ENCODE data around the gene GUCY1A2.

The GUCY1A2 gene

DNA sequence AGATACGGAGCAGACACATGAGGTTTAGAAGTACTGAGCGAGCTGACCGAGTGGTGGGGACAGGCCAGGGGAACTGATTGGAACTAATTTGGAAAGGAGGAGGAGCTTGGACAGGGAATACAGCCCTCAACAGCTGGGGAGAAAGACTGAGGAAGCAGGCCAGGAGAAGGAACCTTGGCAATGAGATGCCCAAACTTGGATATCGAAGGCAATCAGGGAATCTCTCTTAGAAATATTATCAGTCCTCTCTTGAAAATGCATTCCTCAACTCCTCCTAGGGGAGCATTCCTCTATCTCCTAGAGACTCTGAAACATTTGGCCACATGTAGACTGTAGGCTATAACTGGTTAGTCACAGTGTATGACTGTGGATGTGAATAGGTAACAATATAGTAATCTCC, 284.6 kb downstream of the GUCY1A2 start:
- DNase-seq (ENCODE audit: low read depth in 2 of 2): no peak

DNA sequence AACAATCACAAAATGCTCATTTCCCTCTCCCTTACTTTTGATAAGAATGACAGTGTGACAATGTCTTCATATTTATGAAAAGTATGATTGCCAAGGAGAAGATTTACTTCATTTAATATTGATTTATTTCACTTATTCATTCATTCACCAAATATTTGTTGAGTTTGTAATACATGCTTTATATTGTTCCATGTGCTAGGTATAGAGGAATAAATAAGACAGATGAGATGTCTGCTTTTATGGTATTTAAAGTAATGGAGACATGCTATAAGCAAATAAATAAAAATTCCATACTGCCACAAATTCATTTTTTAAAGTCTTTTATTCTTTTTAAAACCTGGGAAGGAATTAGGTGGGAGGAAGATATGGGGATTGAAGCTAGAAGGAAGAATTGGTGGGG, 289.4 kb downstream of the GUCY1A2 start:
- no peak for DNase-seq (ENCODE audit: low read depth in 2 of 2)

DNA sequence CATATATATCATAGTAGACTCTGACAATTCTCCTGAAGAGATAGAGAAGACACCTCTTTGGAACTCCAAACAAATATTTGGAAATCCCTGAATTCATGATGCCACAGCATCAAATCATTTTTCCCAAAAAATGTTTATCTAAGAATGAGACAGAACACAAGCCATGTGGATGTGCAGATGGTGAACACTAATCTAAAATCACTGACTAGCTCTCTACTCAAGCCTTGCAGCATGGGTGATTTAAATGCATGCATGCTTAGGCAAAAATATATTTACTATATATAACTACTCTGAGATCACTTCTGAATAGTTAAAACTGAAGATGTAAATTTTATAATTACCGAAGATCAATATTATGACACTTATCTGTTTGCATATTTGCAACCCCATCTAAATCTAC, 289.9 kb downstream of the GUCY1A2 start:
- no peak for DNase-seq (ENCODE audit: low read depth in 2 of 2)

DNA sequence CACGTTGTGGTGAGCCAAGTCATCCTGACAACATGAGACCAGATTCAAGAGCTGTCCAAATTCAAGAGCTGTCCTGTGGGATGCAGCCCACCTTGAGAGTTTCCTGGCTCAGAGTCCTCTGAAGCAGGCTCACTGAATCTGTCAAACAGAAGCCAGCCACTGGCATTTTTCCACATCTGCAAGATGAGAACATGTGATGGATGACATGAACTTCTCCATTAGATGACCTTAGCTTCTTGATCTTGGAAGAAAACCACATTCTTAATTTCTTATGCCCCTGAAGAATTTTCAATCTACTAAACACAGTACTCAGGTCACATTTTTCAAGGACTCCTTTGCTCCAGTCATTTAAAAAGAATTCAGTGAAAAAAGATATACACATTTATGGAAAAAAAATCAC, 291.0 kb downstream of the GUCY1A2 start:
- no peak for DNase-seq (ENCODE audit: low read depth in 2 of 2)

DNA sequence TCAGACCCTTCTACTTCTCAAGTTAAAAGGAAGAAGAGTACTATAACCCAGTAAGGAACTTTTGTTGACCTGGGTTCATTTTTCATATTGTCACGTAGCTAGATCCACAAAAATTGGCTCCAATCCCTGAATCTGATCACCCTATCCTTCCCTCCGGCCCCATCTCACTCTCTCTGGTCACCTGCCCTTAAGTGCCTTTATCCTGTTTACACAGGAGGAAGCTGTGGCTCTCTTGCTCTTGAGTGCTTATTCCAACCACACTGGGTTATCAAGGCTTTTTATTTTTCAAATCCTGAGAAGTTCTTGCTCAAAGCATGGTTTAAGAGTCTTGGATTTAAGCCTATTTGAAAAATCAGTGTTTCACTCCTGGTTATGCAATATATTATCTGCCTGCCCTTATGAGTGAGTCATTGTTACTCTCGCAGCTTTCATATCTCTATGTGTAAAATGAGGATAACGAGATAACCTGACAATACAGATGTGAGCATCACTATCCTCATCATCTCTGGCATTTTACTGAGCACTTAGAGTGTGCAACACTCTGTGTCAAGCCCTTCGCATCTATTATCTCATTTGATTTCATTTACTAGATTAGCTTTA, 293.9 kb downstream of the GUCY1A2 start:
- DNase-seq (ENCODE audit: low read depth in 2 of 2): no peak

DNA sequence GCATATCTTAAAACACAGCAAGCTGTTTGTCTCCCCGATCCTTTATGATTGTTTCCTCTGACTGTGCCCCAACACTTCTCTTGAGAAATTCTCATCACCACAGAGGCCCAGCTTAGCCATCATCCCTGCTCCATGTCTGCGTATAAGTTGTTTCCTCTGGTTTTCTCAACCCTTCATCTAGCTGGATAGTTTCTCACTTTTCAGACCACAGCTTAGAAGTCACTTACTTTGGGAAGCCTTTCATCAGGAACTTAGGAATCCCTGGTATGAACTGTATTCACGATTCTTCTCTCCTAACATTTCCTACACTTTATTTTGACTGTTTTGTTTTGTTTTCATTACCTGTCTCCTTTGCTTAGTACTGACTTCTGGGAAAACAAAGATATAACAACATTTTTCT, 295.2 kb downstream of the GUCY1A2 start:
- no peak for DNase-seq (ENCODE audit: low read depth in 2 of 2)

DNA sequence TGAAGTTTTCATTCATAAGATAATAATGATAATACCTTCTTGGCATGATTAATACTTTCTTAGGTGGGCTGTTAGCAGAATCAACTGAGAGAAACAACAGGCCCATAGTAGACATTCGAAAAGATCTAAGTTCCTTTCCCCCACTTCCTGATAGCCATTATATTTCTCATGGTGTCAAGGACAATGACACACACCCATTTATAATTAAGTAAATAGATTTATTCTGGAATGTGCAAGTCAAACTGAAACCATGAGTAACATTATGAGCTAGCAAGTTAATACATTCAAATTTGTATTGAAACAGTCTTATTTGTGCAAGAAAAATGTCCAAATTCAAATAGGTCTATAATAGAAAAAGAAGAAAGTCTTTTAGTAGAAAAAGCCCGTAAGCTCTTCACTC, 301.1 kb downstream of the GUCY1A2 start:
- DNase-seq (ENCODE audit: low read depth in 2 of 2): no peak

DNA sequence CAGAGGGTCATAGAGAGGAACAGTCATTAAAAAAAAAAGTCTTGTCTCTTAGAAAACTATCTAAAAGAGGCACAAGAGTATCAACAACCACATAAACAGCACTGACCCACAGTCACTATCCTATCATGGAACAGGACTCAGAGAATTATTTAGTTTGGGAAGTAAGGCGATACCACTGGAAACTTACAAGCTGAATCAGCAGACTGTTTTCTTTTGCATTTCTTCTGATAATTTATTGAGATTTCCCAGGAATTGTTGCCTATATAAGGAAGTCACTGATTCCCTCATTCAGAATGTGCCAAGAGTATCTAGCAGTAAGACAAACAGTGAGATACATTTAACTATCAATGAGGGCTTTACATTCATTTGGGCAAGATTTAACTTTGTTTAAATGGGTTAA, 304.1 kb downstream of the GUCY1A2 start:
- no peak for DNase-seq (ENCODE audit: low read depth in 2 of 2)

DNA sequence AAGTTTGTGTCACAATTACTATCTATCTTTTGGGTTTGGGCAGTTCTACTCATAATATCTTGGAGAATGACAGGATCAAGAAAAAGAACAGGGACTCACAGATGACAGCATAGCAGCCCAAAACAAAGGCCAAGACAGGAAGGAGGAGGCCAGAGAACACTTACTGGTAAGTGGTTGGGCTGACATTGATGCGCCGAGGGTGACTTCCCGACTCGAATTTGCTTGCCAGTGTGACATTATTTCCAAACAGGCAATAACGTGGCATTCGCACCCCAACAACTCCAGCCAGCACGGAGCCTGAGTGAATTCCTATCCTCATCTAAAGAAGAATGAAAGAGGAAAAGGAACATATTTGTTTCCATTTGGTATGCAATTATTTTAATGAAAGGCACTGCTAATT, 309.9 kb downstream of the GUCY1A2 start:
- DNase-seq (ENCODE audit: low read depth in 2 of 2): no peak

DNA sequence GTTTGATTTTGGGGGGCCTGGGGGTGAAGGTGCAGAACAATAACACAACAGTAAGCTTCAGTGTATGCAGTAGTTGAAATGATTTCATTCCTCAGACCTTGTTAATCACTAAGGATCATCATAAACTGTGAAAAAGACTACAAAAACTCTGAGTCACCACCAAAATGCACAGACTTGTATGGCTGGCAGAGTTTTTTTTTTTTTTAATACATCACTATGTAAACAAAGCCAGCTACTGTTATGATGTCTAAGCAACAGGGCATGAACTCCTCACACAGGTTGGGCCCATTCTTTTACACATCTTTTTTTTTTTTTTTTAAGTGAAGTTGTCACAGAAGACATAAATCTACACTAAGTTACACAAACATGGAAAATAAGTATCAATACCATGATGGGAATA, 311.9 kb downstream of the GUCY1A2 start:
- no peak for DNase-seq (ENCODE audit: low read depth in 2 of 2)

DNA sequence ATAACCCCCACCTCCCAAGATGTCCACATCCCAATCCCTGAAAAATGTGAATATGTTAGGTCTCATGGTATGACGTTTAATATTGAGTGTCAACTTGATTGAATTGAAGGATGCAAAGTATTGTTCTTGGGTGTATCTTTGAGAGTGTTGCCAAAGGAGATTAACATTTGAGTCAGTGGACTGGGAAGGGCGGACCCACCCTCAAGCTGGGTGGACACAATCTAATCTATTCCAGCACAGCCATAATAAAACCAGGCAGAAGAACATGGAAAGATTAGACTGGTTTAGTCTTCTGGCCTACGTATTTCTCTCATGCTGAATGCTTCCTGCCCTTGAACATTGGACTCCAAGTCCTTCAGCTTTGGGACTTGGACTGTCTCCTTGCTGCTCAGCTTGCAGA, 315.5 kb downstream of the GUCY1A2 start:
- no peak for DNase-seq (ENCODE audit: low read depth in 2 of 2)

DNA sequence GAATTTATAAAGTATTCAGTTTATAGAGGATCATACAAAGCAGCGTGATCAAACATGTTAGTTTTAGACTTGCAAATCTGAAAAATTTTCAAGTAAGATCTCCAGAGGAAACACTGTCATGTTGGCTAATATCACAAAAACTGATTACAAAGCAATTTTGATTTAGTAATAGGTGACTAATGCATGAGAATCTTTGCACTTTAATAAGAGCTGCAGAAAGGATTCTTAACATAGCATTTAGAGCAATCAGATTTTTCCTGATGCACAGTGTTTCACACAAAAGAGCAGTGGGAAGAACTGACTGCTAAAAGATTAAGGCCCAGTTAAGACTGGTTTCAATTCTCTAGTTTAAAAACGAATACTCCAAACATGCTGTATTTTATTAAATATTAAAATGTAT, 321.2 kb downstream of the GUCY1A2 start:
- DNase-seq (ENCODE audit: low read depth in 2 of 2): no peak

DNA sequence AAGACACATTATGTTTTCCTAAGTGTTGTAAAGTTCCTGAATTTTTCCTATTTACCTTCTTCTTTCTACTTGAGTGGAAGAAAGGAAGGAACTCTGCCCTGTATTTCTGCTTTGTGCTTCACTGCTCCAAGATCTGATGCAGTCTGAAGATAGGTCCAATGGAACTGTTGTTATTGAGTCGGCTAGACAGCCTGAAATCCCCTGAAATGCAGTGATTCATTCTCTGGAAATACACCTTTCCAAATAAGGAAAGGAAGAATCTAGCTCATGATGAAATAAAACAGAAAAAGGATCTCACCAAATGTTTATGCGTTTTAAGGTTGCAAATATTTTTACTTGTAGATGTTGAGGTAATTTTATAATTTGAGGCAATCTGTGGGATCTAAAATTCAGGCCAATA, 322.8 kb downstream of the GUCY1A2 start:
- DNase-seq (ENCODE audit: low read depth in 2 of 2): no peak

DNA sequence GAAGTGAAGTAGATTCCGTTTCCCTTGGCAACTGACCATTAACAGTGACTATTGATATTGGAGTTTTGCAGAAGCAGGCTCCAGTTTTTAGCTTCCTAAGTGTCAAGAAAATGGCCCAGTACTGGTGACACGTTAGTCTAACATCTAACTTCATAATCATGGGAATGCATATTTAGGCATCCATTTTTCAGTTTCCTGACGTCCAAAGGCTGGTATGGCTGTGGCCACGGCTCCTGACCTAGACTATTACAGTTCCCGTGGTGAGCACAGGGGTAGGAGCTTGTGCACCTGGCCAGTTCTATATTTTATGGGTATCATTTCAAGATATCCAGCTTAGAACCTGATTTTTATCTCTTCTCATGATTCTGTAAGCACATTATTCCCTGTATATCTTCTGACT, 323.8 kb downstream of the GUCY1A2 start:
- DNase-seq (ENCODE audit: low read depth in 2 of 2): no peak

DNA sequence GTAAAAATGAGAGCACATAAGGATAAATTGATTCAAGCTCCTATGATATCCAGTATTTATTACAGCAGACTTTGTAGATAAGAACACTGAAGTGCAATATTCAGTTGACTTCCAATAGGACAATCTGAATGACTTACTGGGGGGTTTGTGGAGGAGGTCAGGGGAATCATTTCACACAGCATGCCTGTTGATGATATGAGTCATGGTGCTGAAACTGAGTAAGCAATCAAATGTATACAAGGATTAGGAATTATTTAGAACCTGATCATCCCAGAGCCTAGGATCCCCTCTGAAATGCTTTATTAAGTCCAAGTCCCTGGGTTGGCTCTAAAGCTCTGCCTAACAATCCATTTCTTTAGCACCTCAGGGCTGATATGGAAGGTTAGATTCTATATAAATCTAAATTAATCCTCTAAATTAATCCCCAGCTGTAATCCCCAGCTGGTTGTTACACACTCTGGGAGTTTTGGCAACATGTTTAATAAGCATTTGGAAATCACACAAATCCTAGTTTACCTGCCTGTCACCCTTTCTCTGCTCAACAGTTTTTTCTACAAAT, 326.4 kb downstream of the GUCY1A2 start:
- DNase-seq (ENCODE audit: low read depth in 2 of 2): no peak

DNA sequence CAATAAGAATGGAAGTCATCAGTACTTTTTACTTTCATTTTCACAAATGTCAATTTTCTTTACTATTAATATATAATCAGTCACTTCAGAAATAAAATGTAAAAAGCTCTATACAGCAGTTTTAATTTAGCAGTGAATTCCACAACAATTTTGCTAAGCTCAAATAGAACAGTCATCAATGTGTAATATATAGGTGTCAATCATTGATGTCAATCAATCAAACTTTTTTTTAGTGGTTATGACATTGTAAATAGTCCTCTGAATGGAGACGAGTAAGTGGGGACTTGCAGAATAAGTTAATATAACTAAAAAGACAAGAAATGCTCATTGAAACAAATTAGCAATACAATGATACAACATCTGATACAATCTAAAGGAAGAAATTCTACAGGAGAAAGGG, 327.4 kb downstream of the GUCY1A2 start:
- DNase-seq (ENCODE audit: low read depth in 2 of 2): no peak

DNA sequence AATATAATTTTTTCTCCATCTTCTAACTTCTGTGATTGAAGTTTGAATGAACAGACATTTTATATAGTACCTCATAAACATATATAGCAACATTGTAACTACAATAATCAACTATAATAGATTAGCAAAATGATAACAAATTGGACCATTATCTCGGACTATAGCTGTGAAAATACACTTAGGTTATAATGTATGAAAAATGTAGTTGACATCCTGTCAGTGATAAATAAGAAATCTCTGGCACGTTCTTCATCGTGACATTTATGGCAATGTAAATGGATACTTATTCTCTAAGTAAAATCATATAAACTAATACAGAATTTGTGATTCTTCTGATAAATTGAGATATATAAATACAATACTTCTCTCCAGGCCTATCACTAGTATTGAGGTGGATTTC, 333.3 kb downstream of the GUCY1A2 start:
- DNase-seq (ENCODE audit: low read depth in 2 of 2): no peak

DNA sequence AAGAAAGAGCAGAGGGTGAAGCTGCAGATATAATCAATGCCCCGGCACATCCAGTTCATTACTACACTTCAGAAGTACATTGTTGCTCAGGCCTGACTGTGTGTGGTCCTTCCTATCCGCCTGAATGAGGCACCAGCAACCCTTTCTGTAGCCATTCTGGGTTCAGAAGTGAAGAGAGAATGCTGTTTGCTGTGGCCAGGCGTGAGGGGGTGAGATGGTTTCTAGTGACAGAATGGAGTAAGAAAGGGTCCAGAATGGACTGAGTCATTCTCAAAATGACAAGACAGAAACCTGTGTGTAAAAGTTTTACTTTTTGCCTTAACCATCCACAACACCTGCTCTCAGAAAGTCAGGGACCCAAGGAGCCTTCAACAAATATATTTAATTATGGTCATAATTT, 334.8 kb downstream of the GUCY1A2 start:
- DNase-seq (ENCODE audit: low read depth in 2 of 2): no peak

DNA sequence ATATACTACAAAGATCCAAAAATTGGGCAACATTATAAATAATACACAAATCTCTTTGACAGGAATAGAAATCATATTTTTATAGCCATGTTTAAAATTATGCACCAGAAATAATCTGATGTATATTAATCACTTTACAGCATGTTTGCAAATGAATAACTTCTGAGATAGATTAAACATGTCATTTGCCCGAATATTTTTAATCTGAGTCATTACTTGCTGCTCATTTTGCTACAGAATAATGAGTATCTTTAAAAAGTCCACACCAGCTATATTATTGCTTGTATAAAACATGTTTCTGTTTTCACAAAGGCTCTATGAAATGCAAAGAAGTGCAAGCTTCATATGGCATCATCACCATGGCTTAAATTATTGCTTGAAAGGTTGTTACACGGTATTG, 336.8 kb downstream of the GUCY1A2 start:
- no peak for DNase-seq (ENCODE audit: low read depth in 2 of 2)

DNA sequence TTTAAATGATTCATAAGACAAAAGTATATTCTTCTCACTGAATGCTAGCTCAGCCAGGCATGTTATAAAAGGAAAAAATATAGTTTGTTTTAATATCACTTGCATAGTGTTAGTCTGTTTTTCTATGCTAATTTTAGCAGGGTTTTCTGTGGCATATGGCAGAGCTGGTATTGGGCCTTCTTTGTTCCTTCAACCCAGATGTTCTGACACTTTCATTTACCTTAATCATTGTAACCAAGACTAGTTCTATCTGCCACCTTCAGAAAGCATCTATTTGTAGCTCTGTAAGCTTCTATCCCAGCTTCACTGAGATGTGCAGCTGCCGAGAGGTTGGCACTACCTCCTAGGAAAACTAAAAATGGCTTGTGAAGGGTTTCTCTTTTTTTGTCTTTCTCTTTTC, 338.7 kb downstream of the GUCY1A2 start:
- DNase-seq (ENCODE audit: low read depth in 2 of 2): no peak

DNA sequence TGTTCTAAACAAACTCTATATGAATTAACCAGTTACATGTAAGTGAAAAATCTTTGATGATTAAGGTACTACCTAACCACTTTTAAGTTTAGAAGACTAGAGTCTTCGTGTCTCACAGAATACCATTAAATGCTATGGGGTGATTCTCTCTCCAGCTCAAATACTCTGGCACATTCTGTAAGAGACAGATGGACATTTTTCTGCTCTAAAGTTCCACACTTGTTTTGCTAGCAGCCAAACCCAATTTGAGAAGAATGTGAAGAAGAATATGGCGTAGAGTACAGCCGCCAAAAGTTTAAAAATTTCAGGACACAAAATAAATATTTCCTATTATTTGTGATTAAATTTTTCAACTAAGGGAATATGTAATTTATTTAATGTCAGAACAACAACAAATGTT, 339.1 kb downstream of the GUCY1A2 start:
- no peak for DNase-seq (ENCODE audit: low read depth in 2 of 2)

DNA sequence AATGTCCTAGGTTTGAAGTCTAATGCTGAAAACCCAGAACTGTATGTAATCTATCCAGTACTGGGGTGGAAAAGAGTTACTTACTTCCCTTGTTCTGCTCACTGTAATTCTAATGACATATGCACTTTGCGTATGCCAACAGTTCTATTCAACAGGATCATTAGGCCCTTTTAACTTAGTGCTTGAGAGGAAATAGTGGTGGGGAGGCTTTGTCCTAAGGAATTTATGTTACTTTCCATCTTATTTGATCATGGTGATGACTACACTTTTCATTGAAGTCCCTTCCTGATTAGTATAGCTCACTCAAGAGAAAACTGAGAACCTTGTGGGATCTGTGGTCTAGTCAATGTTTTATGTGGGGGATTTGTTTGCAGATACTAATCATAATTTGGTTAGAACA, 348.2 kb downstream of the GUCY1A2 start:
- DNase-seq (ENCODE audit: low read depth in 2 of 2): no peak

DNA sequence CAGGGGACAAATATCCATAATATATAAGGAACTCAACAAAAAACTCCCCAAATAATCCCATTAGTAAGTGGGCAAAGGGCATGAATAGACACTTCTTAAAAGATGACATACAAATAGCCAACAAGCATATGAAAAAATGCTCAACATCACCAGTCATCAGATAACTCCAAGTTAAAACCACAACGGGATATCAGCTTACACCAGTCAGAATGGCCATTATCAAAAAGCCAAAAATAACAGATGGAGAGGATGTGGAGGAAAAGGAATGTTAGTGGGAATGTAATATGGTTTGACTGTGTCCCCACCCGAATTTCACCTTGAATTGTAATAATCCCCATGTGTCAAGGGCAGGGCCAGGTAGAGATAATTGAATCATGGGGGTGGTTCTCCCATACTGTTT, 350.1 kb downstream of the GUCY1A2 start:
- DNase-seq (ENCODE audit: low read depth in 2 of 2): no peak

DNA sequence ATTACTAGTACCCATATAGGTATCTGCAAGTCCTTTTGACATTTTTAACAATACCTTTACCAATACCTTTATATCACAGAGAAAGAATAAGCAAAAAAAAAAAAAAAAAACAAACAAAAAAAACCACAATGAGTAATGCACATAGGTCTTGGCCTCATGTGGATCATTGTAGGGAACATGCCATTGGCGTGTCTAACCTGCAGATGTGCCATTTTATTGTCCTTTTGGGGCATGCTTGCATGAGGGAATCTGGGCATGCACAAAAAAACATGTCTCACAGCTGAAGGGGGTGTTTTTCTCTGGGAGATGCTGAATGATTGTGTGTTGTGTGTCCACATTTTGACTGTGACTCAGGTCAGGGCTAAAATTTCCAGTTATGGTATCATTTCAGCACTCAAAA, 361.6 kb downstream of the GUCY1A2 start:
- no peak for DNase-seq (ENCODE audit: low read depth in 2 of 2)
